ENCODE results near the gene CCDC30.
"Not testable (repeated sequence)": the region's sequence is repeated elsewhere in the genome, so short reads cannot be mapped to it uniquely, and the experiment has no call there.

CCDC30 gene

GRCh38 chr1:42453386-42453785 lies 9.7 kb upstream of the CCDC30 start:
- no peak for DNase-seq (ENCODE audit: low read depth)

DNA sequence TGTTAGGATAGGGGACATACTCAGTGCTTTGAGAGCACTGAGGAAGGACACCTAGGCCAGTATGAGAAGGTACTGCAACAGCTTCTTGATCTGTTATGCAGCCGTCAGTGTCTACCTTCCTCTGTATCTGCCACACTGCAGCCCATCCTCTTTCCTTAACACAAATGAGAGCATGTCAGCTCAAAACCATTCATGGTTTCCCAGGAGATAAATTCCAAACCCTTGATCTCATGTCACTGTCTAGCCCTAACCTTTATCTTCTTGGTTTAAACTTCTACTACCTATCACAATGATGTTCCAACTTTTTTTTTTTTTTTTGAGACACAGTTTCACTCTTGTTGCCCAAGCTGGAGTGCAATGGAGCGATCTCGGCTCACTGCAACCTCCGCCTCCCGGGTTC lies 8.7 kb upstream of the CCDC30 start:
- DNase-seq (ENCODE audit: low read depth): no peak

DNA sequence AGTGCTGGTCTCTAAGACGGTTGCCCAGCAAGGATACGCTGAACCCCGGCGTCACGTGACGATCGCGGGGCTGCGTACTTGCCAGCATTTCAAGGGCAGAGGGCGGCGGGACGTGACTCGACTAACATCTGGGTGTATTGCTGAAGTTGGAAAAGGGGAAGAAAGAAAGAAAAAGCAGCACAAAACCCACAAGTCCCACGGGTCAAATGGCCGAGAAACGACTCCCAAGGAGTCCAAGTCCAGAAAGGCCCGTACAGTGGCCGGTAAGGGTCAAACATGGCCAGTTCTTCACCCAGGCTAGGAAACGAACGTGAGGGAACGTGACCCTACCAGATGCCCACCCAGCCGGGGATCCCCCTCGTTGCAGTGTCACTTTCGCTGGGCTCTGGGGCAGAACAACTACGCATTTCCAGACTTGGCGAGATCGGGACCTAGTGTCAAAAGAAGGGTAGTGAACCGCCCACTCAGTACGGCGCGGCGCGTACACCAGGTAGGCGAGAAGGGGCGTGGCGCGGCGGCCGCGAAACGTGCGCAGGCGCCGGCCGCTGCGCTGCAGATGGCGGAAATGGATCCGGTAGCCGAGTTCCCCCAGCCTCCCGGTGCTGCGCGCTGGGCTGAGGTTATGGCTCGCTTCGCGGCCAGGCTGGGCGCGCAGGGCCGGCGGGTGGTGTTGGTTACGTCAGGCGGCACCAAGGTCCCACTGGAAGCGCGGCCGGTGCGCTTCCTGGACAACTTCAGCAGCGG lies 6.9 kb upstream of the CCDC30 start, which contains the start of the genes PPCS and ZMYND12:
TSS of gene PPCS (plus strand) at position 534 of the 744 bp plus-strand sequence. CDS start at position 557, 23 bp downstream.
TSS of gene ZMYND12 (minus strand) at position 13 of the 744 bp plus-strand sequence. CDS start 25 bp downstream, outside the sequence.
- peak; percentile 85 for DNase-seq (ENCODE audit: low read depth)

DNA sequence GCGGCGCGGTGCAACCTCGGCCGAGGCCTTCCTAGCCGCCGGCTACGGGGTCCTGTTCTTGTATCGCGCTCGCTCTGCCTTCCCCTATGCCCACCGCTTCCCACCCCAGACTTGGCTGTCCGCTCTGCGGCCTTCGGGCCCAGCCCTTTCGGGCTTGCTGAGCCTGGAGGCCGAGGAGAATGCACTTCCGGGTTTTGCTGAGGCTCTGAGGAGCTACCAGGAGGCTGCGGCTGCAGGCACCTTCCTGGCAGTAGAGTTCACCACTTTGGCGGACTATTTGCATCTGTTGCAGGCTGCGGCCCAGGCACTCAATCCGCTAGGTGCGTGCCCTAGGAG lies 6.4 kb upstream of the CCDC30 start:
- DNase-seq (ENCODE audit: low read depth): peak; percentile 32

GRCh38 chr1:42461196-42461595 lies 1.9 kb upstream of the CCDC30 start:
- DNase-seq (ENCODE audit: low read depth): no peak

DNA sequence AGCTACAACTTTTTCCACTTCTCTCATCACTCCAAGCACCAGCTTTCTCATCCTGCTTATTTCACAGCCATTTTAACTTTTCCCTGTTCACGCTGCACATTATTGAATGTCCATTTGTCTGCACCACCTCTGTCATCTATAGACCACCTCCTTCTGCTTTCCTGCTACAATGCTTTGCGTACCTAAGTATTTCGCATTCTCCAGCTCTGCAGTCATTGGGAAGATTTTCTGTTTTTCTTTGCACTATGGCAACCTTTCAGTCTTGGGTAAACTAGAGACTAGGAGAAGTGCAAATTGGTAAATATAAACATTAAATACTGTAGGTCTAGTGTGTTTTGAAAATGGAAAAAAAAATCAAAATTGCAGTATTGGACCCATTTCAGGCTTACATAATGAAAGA lies 835 bp downstream of the CCDC30 start:
- no peak for DNase-seq (ENCODE audit: low read depth)

DNA sequence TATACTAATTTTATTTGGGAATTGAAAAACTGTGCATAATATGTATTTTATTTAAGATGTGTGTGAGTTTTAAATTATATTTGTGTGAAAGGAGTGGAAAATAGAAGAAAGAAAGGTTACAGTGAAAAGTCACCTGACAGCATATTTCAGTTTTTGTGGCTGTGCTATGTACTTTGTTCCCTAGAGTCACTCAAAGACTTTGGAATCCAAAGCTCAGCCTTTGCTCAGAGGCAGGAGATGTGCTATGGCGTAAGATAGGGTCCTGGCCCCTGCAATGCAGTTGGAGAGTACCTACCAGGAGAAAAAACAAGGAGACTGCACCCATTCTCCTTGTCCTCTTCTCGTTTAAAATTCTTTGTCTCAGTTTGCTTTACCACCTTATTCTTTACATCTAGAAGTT lies 2.9 kb downstream of the CCDC30 start:
- DNase-seq (ENCODE audit: low read depth): no peak

- DNase-seq (ENCODE audit: low read depth): no peak
Observed at GRCh38 chr1:42469727-42470126, 6.6 kb downstream of the CCDC30 start.

DNA sequence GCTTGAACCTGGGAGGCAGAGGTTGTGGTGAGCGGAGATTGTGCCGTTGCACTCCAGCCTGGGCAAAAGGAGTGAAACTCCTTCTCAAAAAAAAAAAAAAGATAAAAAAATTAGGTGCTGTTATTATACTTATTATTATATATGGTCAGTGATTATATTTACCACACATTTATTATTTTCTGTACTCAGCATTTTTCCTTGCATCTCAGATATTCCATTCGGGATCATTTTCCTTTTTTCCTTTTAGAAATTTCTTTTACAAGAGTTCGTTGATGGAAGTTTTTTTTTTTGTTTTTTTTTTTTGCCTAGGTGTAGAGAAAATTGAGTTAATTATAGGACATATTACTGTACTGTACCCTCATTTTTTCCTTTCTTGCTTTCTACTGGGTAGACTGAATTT lies 13.5 kb downstream of the CCDC30 start:
- DNase-seq (ENCODE audit: low read depth): no peak

GRCh38 chr1:42477354-42477753 lies 14.3 kb downstream of the CCDC30 start:
- DNase-seq (ENCODE audit: low read depth): not testable (repeated sequence)

DNA sequence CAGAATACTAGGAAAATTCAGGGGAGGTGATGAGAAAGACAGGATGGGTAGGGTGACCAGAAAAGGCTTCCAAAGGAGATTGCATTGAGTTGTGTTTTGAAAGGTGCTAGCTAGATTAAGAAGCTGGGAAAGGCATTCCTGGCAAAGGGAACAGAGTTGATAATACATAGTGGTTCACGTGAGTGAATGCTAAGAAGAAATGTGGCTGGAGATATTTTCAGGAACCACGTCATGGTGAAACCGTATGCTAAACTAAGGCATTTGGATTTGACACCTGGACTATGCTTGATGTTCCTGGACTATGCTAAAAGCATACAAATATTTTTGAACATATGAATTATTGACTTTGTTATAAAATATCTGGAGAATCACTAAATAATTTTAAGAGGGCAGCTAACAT lies 14.7 kb downstream of the CCDC30 start:
- no peak for DNase-seq (ENCODE audit: low read depth)

- DNase-seq (ENCODE audit: low read depth): no peak
Observed at GRCh38 chr1:42479621-42480020, 16.5 kb downstream of the CCDC30 start.

DNA sequence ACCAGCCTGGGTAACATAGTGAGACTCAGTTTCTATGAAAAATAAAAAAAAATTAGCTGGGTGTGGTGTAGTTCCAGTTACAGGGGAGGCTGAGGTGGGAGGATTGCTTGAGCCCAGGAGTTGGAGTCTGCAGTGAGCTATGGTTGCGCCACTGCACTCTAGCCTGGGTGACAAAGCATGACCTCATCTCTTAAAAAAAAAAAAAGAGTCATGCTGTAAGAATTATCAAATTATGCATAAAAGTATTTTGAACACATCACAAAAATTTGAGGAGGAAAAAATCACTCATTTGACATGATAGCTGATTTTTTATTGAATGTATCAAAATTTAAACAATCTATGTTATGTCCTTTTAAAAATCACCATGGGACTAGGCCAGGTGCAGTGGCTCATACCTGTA lies 17.8 kb downstream of the CCDC30 start:
- no peak for DNase-seq (ENCODE audit: low read depth)

- DNase-seq (ENCODE audit: low read depth): no peak
Observed at GRCh38 chr1:42482635-42483153, 19.6 kb downstream of the CCDC30 start.

GRCh38 chr1:42484382-42484781 lies 21.3 kb downstream of the CCDC30 start:
- DNase-seq (ENCODE audit: low read depth): no peak

DNA sequence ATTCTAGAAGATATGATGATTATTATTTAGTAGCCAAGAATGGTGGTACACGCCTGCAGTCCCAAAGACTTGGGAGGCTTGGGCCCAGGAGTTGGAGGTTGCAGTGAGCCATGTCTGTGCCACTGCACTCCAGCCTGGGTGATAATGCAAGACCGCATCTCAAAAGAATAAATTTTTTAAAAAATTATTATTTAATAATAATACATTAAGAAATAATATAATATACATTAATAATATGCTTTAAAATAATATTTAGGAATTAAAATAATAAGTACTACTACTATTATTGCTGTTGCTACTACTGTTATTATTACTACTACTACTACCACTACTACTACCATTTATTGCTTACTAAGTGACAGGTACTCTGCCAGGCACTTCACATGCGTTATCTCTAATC lies 27.2 kb downstream of the CCDC30 start:
- no peak for DNase-seq (ENCODE audit: low read depth)

DNA sequence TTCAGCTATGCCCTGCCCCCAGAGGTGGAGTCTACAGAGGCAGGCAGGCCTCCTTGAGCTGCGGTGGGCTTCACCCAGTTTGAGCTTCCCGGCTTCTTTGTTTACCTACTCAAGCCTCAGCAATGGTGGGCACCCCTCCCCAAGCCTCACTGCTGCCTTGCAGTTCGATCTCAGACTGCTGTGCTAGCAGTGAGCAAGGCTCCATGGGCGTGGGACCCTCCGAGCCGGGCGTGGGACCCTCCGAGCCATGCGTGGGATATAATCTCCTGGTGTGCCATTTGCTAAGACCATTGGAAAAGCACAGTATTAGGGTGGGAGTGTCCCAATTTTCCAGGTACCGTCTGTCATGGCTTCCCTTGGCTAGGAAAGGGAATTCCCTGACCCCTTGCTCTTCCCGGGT lies 38.9 kb downstream of the CCDC30 start:
- DNase-seq (ENCODE audit: low read depth): not testable (repeated sequence)

DNA sequence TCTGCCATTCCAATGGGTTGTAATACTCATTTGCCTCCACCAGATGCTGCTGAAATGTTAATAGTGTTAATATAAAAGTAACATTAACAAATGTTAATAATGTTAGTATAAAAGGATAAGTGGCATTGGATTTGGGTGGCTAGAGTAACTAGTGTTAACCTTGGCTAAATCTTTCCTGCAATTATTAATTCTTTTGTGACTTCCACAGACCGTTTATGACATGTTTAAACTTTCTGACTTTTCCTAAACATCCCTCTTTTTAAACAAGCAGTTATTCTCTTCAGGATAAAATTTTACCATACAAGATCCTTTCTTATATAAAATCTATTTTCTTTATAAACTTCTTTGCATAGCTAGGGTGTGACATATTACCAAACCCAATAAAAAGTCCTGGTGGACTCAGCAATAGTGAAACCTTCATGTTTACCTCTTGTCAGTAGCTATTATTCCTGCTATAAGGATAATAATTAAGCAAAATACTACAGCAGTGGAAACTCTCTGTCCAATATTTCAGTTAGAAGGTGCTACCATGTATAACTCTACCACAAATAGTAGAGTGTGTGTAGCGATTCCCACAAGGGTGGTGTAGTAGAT lies 41.5 kb downstream of the CCDC30 start:
- no peak for DNase-seq (ENCODE audit: low read depth)

DNA sequence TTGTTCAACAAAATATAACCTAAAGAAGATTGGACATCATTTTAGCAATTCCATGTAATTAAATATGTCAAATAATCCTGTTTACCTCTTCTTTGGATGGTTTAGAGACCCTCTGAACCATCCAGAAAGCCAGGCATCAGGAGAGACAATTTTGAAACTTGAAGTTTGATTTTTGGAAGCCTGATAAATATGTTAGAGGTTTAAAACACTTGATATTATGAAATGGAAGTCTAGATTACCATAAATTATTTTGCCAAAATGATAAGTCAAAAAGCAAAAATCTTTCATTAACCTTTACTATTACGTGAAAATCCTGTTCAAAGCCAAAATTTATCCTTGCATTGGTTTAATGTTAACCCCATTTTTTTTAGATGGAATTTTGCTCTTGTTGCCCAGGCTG lies 43.5 kb downstream of the CCDC30 start:
- DNase-seq (ENCODE audit: low read depth): no peak

GRCh38 chr1:42511581-42512155 lies 48.6 kb downstream of the CCDC30 start:
- DNase-seq (ENCODE audit: low read depth): not testable (repeated sequence)

GRCh38 chr1:42518908-42519307 lies 55.8 kb downstream of the CCDC30 start:
- DNase-seq (ENCODE audit: low read depth): no peak

GRCh38 chr1:42523171-42523570 lies 60.1 kb downstream of the CCDC30 start:
- no peak for DNase-seq (ENCODE audit: low read depth)

GRCh38 chr1:42524330-42524729 lies 61.2 kb downstream of the CCDC30 start:
- no peak for DNase-seq (ENCODE audit: low read depth)
